Kidney (tissue), 14 donors: ENCODE measurements around the gene TERB1. TPM values are rescaled to one million over a fixed set of nuclear protein-coding genes. Genes with fewer than 3 reads are reported as not detected.
A peak's percentile ranks its signal among the peaks of the same experiment; 100 is the strongest.

Source experiments
- DNase-seq, 5 donors: peaks; one replicate each; pipeline ENCODE4 v3.0.0-alpha.2; 2013 to 2020
- FAIRE-seq: peaks from 2 replicates; lab custom pipeline; 2012; peaks lifted over from hg19 to GRCh38; lab: Jason Lieb, UNC
- H3K27ac ChIP-seq, 2 donors: one replicate each; pipeline ENCODE4 v1.7.0; 2013; ENCODE audit warnings: low read depth in 2 of 2, low read length in 2 of 2, inconsistent platforms in 1 of 2
- H3K27me3 ChIP-seq: one replicate; pipeline ENCODE4 v1.7.1; 2013; ENCODE audit warnings: low read length, inconsistent platforms; ENCODE audit not compliant: control insufficient read depth, insufficient read depth
- H3K36me3 ChIP-seq, 3 donors: one replicate each; pipeline versions ENCODE4 v1.7.0 to v1.7.1; 2013; ENCODE audit warnings: low read length in 3 of 3, control low read depth in 1 of 3, inconsistent platforms in 1 of 3; ENCODE audit not compliant: insufficient read depth in 3 of 3, control insufficient read depth in 2 of 3
- H3K4me1 ChIP-seq, 3 donors: one replicate each; pipeline versions ENCODE4 v1.7.0 to v1.7.1; 2013; ENCODE audit warnings: low read length in 3 of 3, inconsistent platforms in 1 of 3, low read depth in 1 of 3; ENCODE audit not compliant: control insufficient read depth in 2 of 3, insufficient read depth in 2 of 3
- H3K4me3 ChIP-seq, 3 donors: one replicate each; pipeline versions ENCODE4 v1.7.0 to v1.8.1; 2013; ENCODE audit warnings: low read length in 3 of 3, control low read depth in 1 of 3, inconsistent platforms in 1 of 3
- H3K9ac ChIP-seq, 3 donors: one replicate each; pipeline versions ENCODE4 v1.7.0 to v1.7.1; 2013; ENCODE audit warnings: low read length in 3 of 3, control low read depth in 1 of 3, inconsistent platforms in 1 of 3
- H3K9me3 ChIP-seq, 3 donors: one replicate each; pipeline versions ENCODE4 v1.7.0 to v1.7.1; 2013; ENCODE audit warnings: low read length in 3 of 3, control low read depth in 1 of 3, inconsistent platforms in 1 of 3; ENCODE audit not compliant: control insufficient read depth in 2 of 3, insufficient read depth in 1 of 3
- CTCF ChIP-seq: IDR thresholded peaks from 3 replicates; pipeline ENCODE4 v1.5.1; 2012; ENCODE audit warnings: mild to moderate bottlenecking, moderate library complexity, borderline replicate concordance; ENCODE audit not compliant: insufficient read depth; ENCODE audit errors: extremely low read depth
- intact Hi-C: fragments of 100-400 bp; cut with DNase I; formaldehyde crosslinking; loops from one replicate; pipeline ENCODE4 v1.11.1; 2022
- polyA plus RNA-seq: library from polyadenylated mRNA; stranded (reverse); fragments of 350-450 nt; fragmentation: Illumina TruSeq; extraction: RNeasy Lipid Tissue Mini Kit (QIAGEN cat#74804); gene quantifications from one replicate; pipeline ENCODE4 v1.2.3, GENCODE V29; 2014; ENCODE audit warnings: low read depth, low replicate concordance; ENCODE audit not compliant: insufficient read depth
- total RNA-seq: library from RNA; stranded (reverse); fragmentation: NEBNext Ultra II Directional; extraction: Animal tissue kit (Norgen Biotek cat#: 25700); gene quantifications from one replicate; pipeline ENCODE4 v1.2.1, GENCODE V29; 2021
- donor health status: control.
- donor health status: control.
- donor health status: control.
- donor health status: control.
- donor health status: control.
- donor health status: DM: yes; HTN: yes; CAD: no.
- donor health status: Normal renal cell carcinoma (clear cell type).

TERB1 gene
- total and polyA plus RNA-seq, 2 donors from 2014 or later: 0.19 TPM; not detected in 1

GRCh38 chr16:66717776-66718175 lies 83.6 kb downstream of the TERB1 start:
- H3K27me3 ChIP-seq: no peaks in the 10 kb centered on the region
- H3K9ac ChIP-seq: no peak overlapping the region
- DNase-seq (no peak), FAIRE-seq (no peak)
- peaks cover 0 to 3% (median under 1%) of the 10 kb centered on the region in 3 donors for H3K36me3 ChIP-seq
- intact Hi-C loops: no loop called here
- peaks cover 0 to 7% (median 4%) of the 10 kb centered on the region in 3 donors for H3K4me1 ChIP-seq
- H3K4me3 ChIP-seq: no peak overlapping the region
- no peak for TF ChIP-seq CTCF
- H3K9me3 ChIP-seq: no peaks in the 10 kb centered on the region
- no peak overlapping the region for H3K27ac ChIP-seq

GRCh38 chr16:66717112-66717675 lies 84.2 kb downstream of the TERB1 start:
- DNase-seq: peak in 2 of 5 donors; percentile 37 to 55
- Histone ChIP-seq H3K36me3 (peaks cover 0 to 3% (median 0%) of the 10 kb centered on the region in 3 donors), H3K4me1 (peaks cover 0 to 7% (median 4%) of the 10 kb centered on the region in 3 donors), H3K4me3 (no peak overlapping the region), H3K9me3 (no peaks in the 10 kb centered on the region), H3K27me3 (no peaks in the 10 kb centered on the region), H3K9ac (no peak overlapping the region), H3K27ac (no peak overlapping the region)
- intact Hi-C loops: no loop called here
- FAIRE-seq: no peak
- TF ChIP-seq CTCF: peak; percentile 23

GRCh38 chr16:66714654-66715307 lies 86.6 kb downstream of the TERB1 start:
- no peak for TF ChIP-seq CTCF
- intact Hi-C loops: no loop called here
- no peak overlapping the region for H3K9ac ChIP-seq
- no peak overlapping the region for H3K4me3 ChIP-seq
- FAIRE-seq (no peak), DNase-seq (peak in 1 of 5 donors; percentile 50)
- H3K27ac ChIP-seq: no peak overlapping the region
- no peaks in the 10 kb centered on the region for H3K9me3 ChIP-seq
- H3K4me1 ChIP-seq: peaks cover 0 to 7% (median 4%) of the 10 kb centered on the region in 3 donors
- peaks cover 0 to 3% (median 0%) of the 10 kb centered on the region in 3 donors for H3K36me3 ChIP-seq
- no peaks in the 10 kb centered on the region for H3K27me3 ChIP-seq
